ENCODE results near the gene RTTN.

DNA sequence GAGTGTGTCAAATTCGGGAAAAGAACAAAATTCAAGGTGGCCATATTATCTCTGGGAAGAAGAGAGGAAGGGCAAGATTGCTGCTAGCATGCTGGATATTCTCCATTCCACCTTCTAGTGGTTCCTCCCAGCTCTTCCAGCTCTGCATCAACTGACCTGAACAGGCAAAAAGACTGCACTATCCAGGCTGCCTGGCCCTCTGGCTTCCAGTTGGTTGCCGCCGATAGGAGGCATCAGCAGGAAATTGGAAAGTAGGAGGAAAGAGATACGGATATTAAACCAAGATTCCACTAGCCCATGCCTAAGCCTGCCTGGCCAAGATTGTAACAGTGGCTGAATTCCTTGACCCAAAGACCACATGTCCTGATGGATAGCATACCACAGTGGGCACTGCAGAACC lies 1.7 kb upstream of the RTTN start:
- TF ChIP-seq POLR2AphosphoS5 (IDR thresholded peaks at IDR 0.05; ENCODE audit: low read depth, low read length) = no peak
- TF ChIP-seq, protein P1, sequence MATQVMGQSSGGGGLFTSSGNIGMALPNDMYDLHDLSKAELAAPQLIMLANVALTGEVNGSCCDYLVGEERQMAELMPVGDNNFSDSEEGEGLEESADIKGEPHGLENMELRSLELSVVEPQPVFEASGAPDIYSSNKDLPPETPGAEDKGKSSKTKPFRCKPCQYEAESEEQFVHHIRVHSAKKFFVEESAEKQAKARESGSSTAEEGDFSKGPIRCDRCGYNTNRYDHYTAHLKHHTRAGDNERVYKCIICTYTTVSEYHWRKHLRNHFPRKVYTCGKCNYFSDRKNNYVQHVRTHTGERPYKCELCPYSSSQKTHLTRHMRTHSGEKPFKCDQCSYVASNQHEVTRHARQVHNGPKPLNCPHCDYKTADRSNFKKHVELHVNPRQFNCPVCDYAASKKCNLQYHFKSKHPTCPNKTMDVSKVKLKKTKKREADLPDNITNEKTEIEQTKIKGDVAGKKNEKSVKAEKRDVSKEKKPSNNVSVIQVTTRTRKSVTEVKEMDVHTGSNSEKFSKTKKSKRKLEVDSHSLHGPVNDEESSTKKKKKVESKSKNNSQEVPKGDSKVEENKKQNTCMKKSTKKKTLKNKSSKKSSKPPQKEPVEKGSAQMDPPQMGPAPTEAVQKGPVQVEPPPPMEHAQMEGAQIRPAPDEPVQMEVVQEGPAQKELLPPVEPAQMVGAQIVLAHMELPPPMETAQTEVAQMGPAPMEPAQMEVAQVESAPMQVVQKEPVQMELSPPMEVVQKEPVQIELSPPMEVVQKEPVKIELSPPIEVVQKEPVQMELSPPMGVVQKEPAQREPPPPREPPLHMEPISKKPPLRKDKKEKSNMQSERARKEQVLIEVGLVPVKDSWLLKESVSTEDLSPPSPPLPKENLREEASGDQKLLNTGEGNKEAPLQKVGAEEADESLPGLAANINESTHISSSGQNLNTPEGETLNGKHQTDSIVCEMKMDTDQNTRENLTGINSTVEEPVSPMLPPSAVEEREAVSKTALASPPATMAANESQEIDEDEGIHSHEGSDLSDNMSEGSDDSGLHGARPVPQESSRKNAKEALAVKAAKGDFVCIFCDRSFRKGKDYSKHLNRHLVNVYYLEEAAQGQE (IDR thresholded peaks at IDR 0.05; ENCODE audit: insufficient read depth in 1 of 2, low read depth in 2 of 2, low read length in 2 of 2) = no peak
- no peak for TF ChIP-seq SIN3A (IDR thresholded peaks at IDR 0.05; ENCODE audit: borderline replicate concordance, insufficient read depth, low read length)
- TF ChIP-seq TAF1 (IDR thresholded peaks at IDR 0.05; ENCODE audit: borderline replicate concordance, insufficient read depth, low read length) = no peak

Data from PFSK-1 (cell line).